Jurkat, Clone E6-1 (cell line): Measurements from ENCODE around the gene RERG.
"Not testable (repeated sequence)": the region's sequence is repeated elsewhere in the genome, so short reads cannot be mapped to it uniquely, and the experiment has no call there.

ENCODE experiments used
- DNase-seq: peaks from one replicate; pipeline ENCODE4 v3.0.0-alpha.2; 2011; ENCODE audit warnings: low read depth, low spot score
- H3K4me3 ChIP-seq: 2 replicates; pipeline ENCODE4 v1.5.1; 2011; ENCODE audit warnings: mild to moderate bottlenecking, low read length, control low read depth, moderate library complexity

RERG gene

GRCh38 chr12:15077751-15078150 is 143.5 kb downstream of the RERG start:
- not testable (repeated sequence) for DNase-seq, H3K4me3 ChIP-seq

- no peak for DNase-seq
- no peak overlapping the region for H3K4me3 ChIP-seq
These were observed 146.9 kb downstream of the RERG start for GRCh38 chr12:15074351-15074750.

GRCh38 chr12:15059123-15059522 is 162.1 kb downstream of the RERG start:
- no peak for DNase-seq
- H3K4me3 ChIP-seq = no peak overlapping the region
